Tibial nerve (tissue), 4 donors: ENCODE measurements around the gene CABLES1.

Experiments
- CTCF ChIP-seq, 5 experiments: fragments of 200-600 bp in 3 of 5; fragments of 450-650 bp in 2 of 5; sonication (generic) in 3 of 5; IDR thresholded peaks; one replicate each; pipeline ENCODE4 v1.5.1; 2016 to 2019; ENCODE audit warnings: antibody characterized with exemption in 5 of 5, mild to moderate bottlenecking in 3 of 5, moderate library complexity in 2 of 5
- EP300 ChIP-seq, 2 donors: sonication (generic); formaldehyde crosslinking; IDR thresholded peaks; one replicate each; pipeline ENCODE4 v1.6.1; 2017; ENCODE audit warnings: antibody characterized with exemption in 2 of 2, mild to moderate bottlenecking in 1 of 2

- TF ChIP-seq CTCF (IDR thresholded peaks at IDR 0.05) (no peak), EP300 (IDR thresholded peaks at IDR 0.05) (no peak)
Measured at GRCh38 chr18:23181547-23181946, 46.3 kb downstream of the CABLES1 start.
